Measurements from ENCODE around the gene NID1.

DNA sequence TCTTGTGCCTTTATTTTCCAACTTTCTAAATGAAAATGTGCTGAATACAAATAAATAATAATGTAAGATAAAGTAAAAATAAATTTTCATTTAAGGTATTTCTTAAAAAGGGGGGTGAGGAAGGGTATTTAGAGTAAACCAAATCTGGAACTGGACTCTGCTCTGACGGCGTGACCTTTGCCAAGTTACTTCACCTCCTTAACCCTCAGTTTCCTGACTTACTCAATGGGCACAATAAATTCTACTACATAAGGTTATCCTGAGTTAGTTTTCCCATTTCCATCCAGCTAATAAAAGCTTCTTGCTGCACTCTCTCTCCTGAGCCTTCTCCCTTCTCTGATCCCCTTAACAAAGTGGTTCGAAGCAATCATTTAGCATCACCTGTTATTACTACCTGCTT, 93.9 kb downstream of the NID1 start:
- TF ChIP-seq, protein P1, sequence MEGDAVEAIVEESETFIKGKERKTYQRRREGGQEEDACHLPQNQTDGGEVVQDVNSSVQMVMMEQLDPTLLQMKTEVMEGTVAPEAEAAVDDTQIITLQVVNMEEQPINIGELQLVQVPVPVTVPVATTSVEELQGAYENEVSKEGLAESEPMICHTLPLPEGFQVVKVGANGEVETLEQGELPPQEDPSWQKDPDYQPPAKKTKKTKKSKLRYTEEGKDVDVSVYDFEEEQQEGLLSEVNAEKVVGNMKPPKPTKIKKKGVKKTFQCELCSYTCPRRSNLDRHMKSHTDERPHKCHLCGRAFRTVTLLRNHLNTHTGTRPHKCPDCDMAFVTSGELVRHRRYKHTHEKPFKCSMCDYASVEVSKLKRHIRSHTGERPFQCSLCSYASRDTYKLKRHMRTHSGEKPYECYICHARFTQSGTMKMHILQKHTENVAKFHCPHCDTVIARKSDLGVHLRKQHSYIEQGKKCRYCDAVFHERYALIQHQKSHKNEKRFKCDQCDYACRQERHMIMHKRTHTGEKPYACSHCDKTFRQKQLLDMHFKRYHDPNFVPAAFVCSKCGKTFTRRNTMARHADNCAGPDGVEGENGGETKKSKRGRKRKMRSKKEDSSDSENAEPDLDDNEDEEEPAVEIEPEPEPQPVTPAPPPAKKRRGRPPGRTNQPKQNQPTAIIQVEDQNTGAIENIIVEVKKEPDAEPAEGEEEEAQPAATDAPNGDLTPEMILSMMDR (IDR thresholded peaks at IDR 0.05; ENCODE audit: insufficient read depth, low read depth, low read length): no peak
- TF ChIP-seq EZH2 (IDR thresholded peaks at IDR 0.05; ENCODE audit: insufficient read depth, low read length): no peak

All from astrocyte (in vitro differentiated cells and primary cell).